HepG2 (cell line): Measurements from ENCODE around the gene SORBS2. TPM values are rescaled to one million over a fixed set of nuclear protein-coding genes. Genes with fewer than 3 reads are reported as not detected.

Source experiments
- CBX5 ChIP-seq: sonication (generic); formaldehyde crosslinking; IDR thresholded peaks from 2 replicates; pipeline ENCODE4 v1.4.0; 2020; ENCODE audit warnings: missing genetic modification reagents, borderline replicate concordance
- CHD4 ChIP-seq: fragments of 200-600 bp; sonication (generic); IDR thresholded peaks from 2 replicates; pipeline ENCODE4 v1.7.0; 2017; ENCODE audit warnings: mild to moderate bottlenecking, low read length, borderline replicate concordance
- NR1H2 ChIP-seq: sonication (generic); formaldehyde crosslinking; IDR thresholded peaks from 2 replicates; pipeline ENCODE4 v1.8.1; 2022; ENCODE audit warnings: low read depth, missing genetic modification reagents, borderline replicate concordance
- RBFOX2 ChIP-seq: fragments of 200-400 bp; formaldehyde crosslinking; IDR thresholded peaks from 2 replicates; pipeline ENCODE4 v1.6.1; 2017; ENCODE audit warnings: low read depth, mild to moderate bottlenecking, low read length
- RXRB ChIP-seq: IDR thresholded peaks from 2 replicates; pipeline ENCODE4 v1.6.1; 2016; ENCODE audit warnings: borderline replicate concordance, missing genetic modification reagents, missing compliant biosample characterization
- ZNF781 ChIP-seq: sonication (generic); formaldehyde crosslinking; IDR thresholded peaks from 2 replicates; pipeline ENCODE4 v1.5.1; 2020; ENCODE audit warnings: borderline replicate concordance, mild to moderate bottlenecking, missing genetic modification reagents; ENCODE audit errors: not compliant biosample characterization
- ZNF790 ChIP-seq: sonication (generic); formaldehyde crosslinking; IDR thresholded peaks from 2 replicates; pipeline ENCODE4 v1.8.0; 2022; ENCODE audit warnings: missing genetic modification reagents, mild to moderate bottlenecking, borderline replicate concordance
- polyA plus RNA-seq, 8 experiments: library from polyadenylated mRNA; depleted of rRNA in 3 of 8; stranded (reverse) in 7 of 8; unstranded in 1 of 8; fragments of >200 nt; fragmentation: Illumina TruSeq in 4 of 8; extraction: Trizol in 4 of 8; gene quantifications; 2 replicates each; pipeline versions ENCODE4 v1.2.1 to v1.2.3, GENCODE V29; 2011 to 2016; ENCODE audit warnings: low read depth in 4 of 8, missing spikeins in 1 of 8, mixed read lengths in 1 of 8; ENCODE audit not compliant: insufficient read depth in 1 of 8
- total RNA-seq, 5 experiments: library from RNA; depleted of rRNA; stranded (reverse); fragments of >200 nt; fragmentation: Illumina TruSeq; extraction: Trizol; gene quantifications; 2 replicates each; pipeline ENCODE4 v1.2.3, GENCODE V29; 2016; ENCODE audit warnings: low read depth in 1 of 5
- TF ChIP-seq, protein P1 (sequence below): IDR thresholded peaks from 2 replicates; pipeline ENCODE4 v1.4.0; 2020; ENCODE audit warnings: mild to moderate bottlenecking, missing genetic modification reagents
- TF ChIP-seq, protein P2 (sequence below): IDR thresholded peaks from 2 replicates; pipeline ENCODE4 v1.6.1; 2016; ENCODE audit warnings: control low read depth
- TF ChIP-seq, protein P3 (sequence below), 2 experiments: IDR thresholded peaks; 2 replicates each; pipeline ENCODE4 v1.6.1; 2011 to 2012; ENCODE audit warnings: low read length in 2 of 2, borderline replicate concordance in 1 of 2, low read depth in 1 of 2, mild to moderate bottlenecking in 1 of 2, moderate library complexity in 1 of 2
- TF ChIP-seq, protein P4 (sequence below): IDR thresholded peaks from 2 replicates; pipeline ENCODE4 v1.6.1; 2012; ENCODE audit warnings: low read length, improper control_type of control experiment
- TF ChIP-seq, protein P5 (sequence below): sonication (generic); formaldehyde crosslinking; IDR thresholded peaks from 2 replicates; pipeline ENCODE4 v1.4.0; 2020; ENCODE audit warnings: missing genetic modification reagents

The SORBS2 gene
- total and polyA plus RNA-seq, 2 of the 13 experiments (the other 11 are each of a cell fraction or from before 2014, with no cell fraction given): 25.0 to 80.5 TPM

DNA sequence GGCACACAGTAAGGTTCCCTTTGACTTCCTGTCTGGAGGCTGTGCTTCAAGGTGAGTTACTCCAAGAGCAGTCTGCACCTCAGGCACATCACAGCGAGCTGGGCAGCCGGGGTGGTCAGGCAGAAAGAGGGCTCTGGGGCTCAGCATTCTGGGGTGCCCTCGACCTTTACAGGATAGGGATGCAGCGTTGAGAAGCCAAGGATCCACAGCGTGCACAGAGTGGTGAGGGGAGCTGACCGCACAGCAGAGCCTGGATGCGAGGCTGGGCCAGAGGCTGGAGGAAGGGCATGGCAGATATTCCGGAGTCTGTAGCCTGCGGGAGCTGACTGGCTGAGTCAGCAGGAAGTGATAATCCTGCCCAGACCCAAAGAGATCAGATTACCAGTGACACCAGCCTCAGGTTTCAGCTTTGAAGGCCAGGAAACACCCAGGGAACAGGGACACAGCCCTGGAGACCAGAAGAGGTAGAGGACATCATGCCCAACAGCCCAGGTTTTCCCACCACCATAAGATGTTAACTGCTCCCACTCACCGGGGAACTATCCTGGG is 238.3 kb downstream of the SORBS2 start (continued):
- TF ChIP-seq, protein P1, sequence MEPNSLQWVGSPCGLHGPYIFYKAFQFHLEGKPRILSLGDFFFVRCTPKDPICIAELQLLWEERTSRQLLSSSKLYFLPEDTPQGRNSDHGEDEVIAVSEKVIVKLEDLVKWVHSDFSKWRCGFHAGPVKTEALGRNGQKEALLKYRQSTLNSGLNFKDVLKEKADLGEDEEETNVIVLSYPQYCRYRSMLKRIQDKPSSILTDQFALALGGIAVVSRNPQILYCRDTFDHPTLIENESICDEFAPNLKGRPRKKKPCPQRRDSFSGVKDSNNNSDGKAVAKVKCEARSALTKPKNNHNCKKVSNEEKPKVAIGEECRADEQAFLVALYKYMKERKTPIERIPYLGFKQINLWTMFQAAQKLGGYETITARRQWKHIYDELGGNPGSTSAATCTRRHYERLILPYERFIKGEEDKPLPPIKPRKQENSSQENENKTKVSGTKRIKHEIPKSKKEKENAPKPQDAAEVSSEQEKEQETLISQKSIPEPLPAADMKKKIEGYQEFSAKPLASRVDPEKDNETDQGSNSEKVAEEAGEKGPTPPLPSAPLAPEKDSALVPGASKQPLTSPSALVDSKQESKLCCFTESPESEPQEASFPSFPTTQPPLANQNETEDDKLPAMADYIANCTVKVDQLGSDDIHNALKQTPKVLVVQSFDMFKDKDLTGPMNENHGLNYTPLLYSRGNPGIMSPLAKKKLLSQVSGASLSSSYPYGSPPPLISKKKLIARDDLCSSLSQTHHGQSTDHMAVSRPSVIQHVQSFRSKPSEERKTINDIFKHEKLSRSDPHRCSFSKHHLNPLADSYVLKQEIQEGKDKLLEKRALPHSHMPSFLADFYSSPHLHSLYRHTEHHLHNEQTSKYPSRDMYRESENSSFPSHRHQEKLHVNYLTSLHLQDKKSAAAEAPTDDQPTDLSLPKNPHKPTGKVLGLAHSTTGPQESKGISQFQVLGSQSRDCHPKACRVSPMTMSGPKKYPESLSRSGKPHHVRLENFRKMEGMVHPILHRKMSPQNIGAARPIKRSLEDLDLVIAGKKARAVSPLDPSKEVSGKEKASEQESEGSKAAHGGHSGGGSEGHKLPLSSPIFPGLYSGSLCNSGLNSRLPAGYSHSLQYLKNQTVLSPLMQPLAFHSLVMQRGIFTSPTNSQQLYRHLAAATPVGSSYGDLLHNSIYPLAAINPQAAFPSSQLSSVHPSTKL (CRISPR knock-in tag): peak; percentile 33; the same call in 1 of the 2 replicates
- TF ChIP-seq ZNF781 (CRISPR knock-in tag): no peak
- TF ChIP-seq, protein P2, sequence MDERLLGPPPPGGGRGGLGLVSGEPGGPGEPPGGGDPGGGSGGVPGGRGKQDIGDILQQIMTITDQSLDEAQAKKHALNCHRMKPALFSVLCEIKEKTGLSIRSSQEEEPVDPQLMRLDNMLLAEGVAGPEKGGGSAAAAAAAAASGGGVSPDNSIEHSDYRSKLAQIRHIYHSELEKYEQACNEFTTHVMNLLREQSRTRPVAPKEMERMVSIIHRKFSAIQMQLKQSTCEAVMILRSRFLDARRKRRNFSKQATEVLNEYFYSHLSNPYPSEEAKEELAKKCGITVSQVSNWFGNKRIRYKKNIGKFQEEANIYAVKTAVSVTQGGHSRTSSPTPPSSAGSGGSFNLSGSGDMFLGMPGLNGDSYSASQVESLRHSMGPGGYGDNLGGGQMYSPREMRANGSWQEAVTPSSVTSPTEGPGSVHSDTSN (CRISPR knock-in tag): no peak
- TF ChIP-seq RBFOX2: no peak
- TF ChIP-seq, protein P3, sequence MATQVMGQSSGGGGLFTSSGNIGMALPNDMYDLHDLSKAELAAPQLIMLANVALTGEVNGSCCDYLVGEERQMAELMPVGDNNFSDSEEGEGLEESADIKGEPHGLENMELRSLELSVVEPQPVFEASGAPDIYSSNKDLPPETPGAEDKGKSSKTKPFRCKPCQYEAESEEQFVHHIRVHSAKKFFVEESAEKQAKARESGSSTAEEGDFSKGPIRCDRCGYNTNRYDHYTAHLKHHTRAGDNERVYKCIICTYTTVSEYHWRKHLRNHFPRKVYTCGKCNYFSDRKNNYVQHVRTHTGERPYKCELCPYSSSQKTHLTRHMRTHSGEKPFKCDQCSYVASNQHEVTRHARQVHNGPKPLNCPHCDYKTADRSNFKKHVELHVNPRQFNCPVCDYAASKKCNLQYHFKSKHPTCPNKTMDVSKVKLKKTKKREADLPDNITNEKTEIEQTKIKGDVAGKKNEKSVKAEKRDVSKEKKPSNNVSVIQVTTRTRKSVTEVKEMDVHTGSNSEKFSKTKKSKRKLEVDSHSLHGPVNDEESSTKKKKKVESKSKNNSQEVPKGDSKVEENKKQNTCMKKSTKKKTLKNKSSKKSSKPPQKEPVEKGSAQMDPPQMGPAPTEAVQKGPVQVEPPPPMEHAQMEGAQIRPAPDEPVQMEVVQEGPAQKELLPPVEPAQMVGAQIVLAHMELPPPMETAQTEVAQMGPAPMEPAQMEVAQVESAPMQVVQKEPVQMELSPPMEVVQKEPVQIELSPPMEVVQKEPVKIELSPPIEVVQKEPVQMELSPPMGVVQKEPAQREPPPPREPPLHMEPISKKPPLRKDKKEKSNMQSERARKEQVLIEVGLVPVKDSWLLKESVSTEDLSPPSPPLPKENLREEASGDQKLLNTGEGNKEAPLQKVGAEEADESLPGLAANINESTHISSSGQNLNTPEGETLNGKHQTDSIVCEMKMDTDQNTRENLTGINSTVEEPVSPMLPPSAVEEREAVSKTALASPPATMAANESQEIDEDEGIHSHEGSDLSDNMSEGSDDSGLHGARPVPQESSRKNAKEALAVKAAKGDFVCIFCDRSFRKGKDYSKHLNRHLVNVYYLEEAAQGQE (IDR thresholded peaks at IDR 0.05; ENCODE audit: borderline replicate concordance in 1 of 2, low read depth in 1 of 2, low read length in 2 of 2): no peak
- TF ChIP-seq NR1H2 (CRISPR knock-in tag): no peak
- TF ChIP-seq ZNF790: no peak
- TF ChIP-seq CHD4: no peak
- TF ChIP-seq RXRB (CRISPR knock-in tag): no peak
- TF ChIP-seq CBX5 (CRISPR knock-in tag): 0 out of 2 replicates have a peak, but pooled peaks have one; percentile 13
- TF ChIP-seq, protein P4, sequence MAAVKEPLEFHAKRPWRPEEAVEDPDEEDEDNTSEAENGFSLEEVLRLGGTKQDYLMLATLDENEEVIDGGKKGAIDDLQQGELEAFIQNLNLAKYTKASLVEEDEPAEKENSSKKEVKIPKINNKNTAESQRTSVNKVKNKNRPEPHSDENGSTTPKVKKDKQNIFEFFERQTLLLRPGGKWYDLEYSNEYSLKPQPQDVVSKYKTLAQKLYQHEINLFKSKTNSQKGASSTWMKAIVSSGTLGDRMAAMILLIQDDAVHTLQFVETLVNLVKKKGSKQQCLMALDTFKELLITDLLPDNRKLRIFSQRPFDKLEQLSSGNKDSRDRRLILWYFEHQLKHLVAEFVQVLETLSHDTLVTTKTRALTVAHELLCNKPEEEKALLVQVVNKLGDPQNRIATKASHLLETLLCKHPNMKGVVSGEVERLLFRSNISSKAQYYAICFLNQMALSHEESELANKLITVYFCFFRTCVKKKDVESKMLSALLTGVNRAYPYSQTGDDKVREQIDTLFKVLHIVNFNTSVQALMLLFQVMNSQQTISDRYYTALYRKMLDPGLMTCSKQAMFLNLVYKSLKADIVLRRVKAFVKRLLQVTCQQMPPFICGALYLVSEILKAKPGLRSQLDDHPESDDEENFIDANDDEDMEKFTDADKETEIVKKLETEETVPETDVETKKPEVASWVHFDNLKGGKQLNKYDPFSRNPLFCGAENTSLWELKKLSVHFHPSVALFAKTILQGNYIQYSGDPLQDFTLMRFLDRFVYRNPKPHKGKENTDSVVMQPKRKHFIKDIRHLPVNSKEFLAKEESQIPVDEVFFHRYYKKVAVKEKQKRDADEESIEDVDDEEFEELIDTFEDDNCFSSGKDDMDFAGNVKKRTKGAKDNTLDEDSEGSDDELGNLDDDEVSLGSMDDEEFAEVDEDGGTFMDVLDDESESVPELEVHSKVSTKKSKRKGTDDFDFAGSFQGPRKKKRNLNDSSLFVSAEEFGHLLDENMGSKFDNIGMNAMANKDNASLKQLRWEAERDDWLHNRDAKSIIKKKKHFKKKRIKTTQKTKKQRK: no peak
- TF ChIP-seq, protein P5, sequence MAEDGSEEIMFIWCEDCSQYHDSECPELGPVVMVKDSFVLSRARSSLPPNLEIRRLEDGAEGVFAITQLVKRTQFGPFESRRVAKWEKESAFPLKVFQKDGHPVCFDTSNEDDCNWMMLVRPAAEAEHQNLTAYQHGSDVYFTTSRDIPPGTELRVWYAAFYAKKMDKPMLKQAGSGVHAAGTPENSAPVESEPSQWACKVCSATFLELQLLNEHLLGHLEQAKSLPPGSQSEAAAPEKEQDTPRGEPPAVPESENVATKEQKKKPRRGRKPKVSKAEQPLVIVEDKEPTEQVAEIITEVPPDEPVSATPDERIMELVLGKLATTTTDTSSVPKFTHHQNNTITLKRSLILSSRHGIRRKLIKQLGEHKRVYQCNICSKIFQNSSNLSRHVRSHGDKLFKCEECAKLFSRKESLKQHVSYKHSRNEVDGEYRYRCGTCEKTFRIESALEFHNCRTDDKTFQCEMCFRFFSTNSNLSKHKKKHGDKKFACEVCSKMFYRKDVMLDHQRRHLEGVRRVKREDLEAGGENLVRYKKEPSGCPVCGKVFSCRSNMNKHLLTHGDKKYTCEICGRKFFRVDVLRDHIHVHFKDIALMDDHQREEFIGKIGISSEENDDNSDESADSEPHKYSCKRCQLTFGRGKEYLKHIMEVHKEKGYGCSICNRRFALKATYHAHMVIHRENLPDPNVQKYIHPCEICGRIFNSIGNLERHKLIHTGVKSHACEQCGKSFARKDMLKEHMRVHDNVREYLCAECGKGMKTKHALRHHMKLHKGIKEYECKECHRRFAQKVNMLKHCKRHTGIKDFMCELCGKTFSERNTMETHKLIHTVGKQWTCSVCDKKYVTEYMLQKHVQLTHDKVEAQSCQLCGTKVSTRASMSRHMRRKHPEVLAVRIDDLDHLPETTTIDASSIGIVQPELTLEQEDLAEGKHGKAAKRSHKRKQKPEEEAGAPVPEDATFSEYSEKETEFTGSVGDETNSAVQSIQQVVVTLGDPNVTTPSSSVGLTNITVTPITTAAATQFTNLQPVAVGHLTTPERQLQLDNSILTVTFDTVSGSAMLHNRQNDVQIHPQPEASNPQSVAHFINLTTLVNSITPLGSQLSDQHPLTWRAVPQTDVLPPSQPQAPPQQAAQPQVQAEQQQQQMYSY (CRISPR knock-in tag): no peak
